Measurements from ENCODE around the gene FICD.

The FICD gene

GRCh38 chr12:108568338-108569154 lies 53.5 kb downstream of the FICD start:
- DNase-seq (ENCODE audit: insufficient read length, low spot score), result no peak
- no peak for TF ChIP-seq CTCF (IDR thresholded peaks at IDR 0.05; ENCODE audit: insufficient read depth, missing control alignments)
- FAIRE-seq, result no peak

Data from D721Med (cell line).